Esophagus squamous epithelium (tissue), 5 donors: ENCODE data around the gene SMAD3. TPM values are rescaled to one million over a fixed set of nuclear protein-coding genes. Genes with fewer than 3 reads are reported as not detected.

Experiments used
- DNase-seq: peaks from one replicate; lab custom pipeline; 2025; lab: John Stamatoyannopoulos, UW
- H3K27ac ChIP-seq, 4 donors: fragments of 200-600 bp; sonication (generic); one replicate each; pipeline ENCODE4 v1.5.1; 2016 to 2019; ENCODE audit warnings: mild to moderate bottlenecking in 1 of 4
- H3K27me3 ChIP-seq, 4 donors: fragments of 200-600 bp; sonication (generic); 1 replicate in 3 of 4; 2 replicates in 1 of 4; pipeline versions ENCODE4 v1.5.1 to v1.6.0; 2017 to 2021; ENCODE audit warnings: antibody characterized with exemption in 1 of 4
- H3K36me3 ChIP-seq, 3 donors: fragments of 200-600 bp; sonication (generic); one replicate each; pipeline ENCODE4 v1.5.1; 2016 to 2019
- H3K4me1 ChIP-seq, 3 donors: fragments of 200-600 bp; sonication (generic); one replicate each; pipeline ENCODE4 v1.5.1; 2017 to 2019
- H3K4me3 ChIP-seq, 4 donors: fragments of 200-600 bp; sonication (generic); 1 replicate in 3 of 4; 2 replicates in 1 of 4; pipeline ENCODE4 v1.5.1; 2016 to 2019; ENCODE audit warnings: mild to moderate bottlenecking in 2 of 4, moderate library complexity in 1 of 4
- H3K9me3 ChIP-seq, 3 donors: fragments of 200-600 bp; sonication (generic); one replicate each; pipeline ENCODE4 v1.5.1; 2016 to 2019
- POLR2A ChIP-seq, 4 donors: fragments of 450-650 bp; IDR thresholded peaks; one replicate each; pipeline ENCODE4 v1.6.1; 2017; ENCODE audit warnings: antibody characterized with exemption in 4 of 4, mild to moderate bottlenecking in 4 of 4, moderate library complexity in 3 of 4
- WGBS, 2 donors: methylation state at CpG; one replicate each; pipeline ENCODE4 v1.1.5; 2018; 5-methylcytosine and 5-hydroxymethylcytosine counted together
- intact Hi-C: fragments of 100-400 bp; cut with DNase I; formaldehyde crosslinking; loops from one replicate; pipeline ENCODE4 v1.15.0; 2022
- total RNA-seq, 4 donors: library from RNA; depleted of rRNA; stranded (reverse); fragments of >200 nt; gene quantifications; one replicate each; pipeline ENCODE4 v1.1.0, GENCODE V29; 2016
- TF ChIP-seq, protein P1 (sequence below), 6 experiments: fragments of 450-650 bp in 4 of 6; fragments of 200-600 bp in 2 of 6; sonication (generic) in 2 of 6; IDR thresholded peaks; one replicate each; pipeline ENCODE4 v1.5.1; 2016 to 2019; ENCODE audit warnings: antibody characterized with exemption in 6 of 6, mild to moderate bottlenecking in 4 of 6, moderate library complexity in 4 of 6
- donor health status: DM: yes; HTN: yes; CAD: no.

Gene SMAD3
- total RNA-seq, 4 donors from 2014 or later = 70.8 to 134 (median 105) TPM

DNA sequence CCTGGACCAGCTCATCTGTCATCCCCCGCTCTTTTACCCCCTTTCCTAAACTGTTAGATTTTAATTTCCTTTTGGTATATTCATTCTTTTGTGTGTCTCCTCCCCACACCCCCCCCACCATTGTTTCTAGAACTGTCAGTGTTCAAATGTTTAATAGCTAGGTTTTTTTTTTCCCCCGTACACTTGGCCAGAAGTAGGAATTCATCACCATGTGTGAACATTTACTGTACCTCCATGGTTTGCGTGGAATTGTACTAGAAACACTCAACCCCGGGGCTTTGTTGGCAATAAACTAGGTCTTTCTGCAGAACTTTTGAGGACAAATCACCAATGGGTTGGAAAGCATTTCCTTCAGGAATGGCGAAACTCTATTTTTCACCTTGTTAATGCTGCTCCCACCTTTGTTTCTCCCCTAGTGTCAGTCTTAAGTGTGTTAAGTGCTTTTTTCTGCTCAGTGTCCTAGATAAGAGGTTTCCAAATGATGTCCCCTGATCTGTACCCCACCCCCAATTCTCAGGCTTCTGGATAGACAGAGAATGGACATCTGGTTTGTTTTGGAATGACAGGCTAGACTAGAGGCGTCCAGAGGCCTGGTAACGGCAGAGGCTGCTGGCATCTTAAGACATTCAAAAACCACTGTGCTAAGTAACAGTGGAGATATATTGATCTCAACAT lies 76.8 kb downstream of the SMAD3 start:
- no peak for DNase-seq
- intact Hi-C loops = no loop called here
- Histone ChIP-seq H3K9me3 (no peaks in the 10 kb centered on the region), H3K36me3 (no peaks in the 10 kb centered on the region), H3K27me3 (no peaks in the 10 kb centered on the region), H3K4me1 (peaks cover 56 to 100% (median 88%) of the 10 kb centered on the region in 3 donors), H3K27ac (peak overlapping the region; percentile 25 to 96 (median 66)), H3K4me3 (no peak overlapping the region)
- TF ChIP-seq POLR2A (IDR thresholded peaks at IDR 0.05) = no peak
- TF ChIP-seq, protein P1, sequence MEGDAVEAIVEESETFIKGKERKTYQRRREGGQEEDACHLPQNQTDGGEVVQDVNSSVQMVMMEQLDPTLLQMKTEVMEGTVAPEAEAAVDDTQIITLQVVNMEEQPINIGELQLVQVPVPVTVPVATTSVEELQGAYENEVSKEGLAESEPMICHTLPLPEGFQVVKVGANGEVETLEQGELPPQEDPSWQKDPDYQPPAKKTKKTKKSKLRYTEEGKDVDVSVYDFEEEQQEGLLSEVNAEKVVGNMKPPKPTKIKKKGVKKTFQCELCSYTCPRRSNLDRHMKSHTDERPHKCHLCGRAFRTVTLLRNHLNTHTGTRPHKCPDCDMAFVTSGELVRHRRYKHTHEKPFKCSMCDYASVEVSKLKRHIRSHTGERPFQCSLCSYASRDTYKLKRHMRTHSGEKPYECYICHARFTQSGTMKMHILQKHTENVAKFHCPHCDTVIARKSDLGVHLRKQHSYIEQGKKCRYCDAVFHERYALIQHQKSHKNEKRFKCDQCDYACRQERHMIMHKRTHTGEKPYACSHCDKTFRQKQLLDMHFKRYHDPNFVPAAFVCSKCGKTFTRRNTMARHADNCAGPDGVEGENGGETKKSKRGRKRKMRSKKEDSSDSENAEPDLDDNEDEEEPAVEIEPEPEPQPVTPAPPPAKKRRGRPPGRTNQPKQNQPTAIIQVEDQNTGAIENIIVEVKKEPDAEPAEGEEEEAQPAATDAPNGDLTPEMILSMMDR (IDR thresholded peaks at IDR 0.05) = no peak
- 42 to 54% methylated on average over 7 of the region's 7 CpGs for WGBS, 2 donors

DNA sequence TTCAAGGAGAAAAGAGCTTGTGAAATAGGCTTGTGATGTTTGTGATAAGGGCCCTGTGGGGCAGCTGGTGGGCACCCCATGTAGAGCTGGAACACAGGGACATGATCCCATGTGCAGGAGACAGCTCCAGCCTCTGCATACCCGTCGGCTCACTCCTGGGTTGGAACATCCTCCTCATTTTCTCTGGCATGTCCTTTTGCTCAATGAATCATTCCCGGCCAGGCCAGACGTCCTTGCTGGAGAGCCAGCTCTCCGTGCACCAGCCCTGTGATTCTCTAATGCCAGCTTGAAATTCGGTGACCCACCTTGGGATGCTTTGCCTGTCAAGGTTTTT lies 77.3 kb downstream of the SMAD3 start:
- no peaks in the 10 kb centered on the region for H3K36me3 ChIP-seq
- no peak for DNase-seq
- no peaks in the 10 kb centered on the region for H3K27me3 ChIP-seq
- no peak overlapping the region for H3K4me3 ChIP-seq
- 24 to 34% methylated on average over 6 of the region's 6 CpGs for WGBS, 2 donors
- no peaks in the 10 kb centered on the region for H3K9me3 ChIP-seq
- TF ChIP-seq, protein P1 (IDR thresholded peaks at IDR 0.05) = no peak
- TF ChIP-seq POLR2A (IDR thresholded peaks at IDR 0.05) = no peak
- intact Hi-C loops = no loop called here
- peaks cover 55 to 100% (median 88%) of the 10 kb centered on the region in 3 donors for H3K4me1 ChIP-seq
- peak overlapping the region; percentile 1 to 96 (median 66) for H3K27ac ChIP-seq

DNA sequence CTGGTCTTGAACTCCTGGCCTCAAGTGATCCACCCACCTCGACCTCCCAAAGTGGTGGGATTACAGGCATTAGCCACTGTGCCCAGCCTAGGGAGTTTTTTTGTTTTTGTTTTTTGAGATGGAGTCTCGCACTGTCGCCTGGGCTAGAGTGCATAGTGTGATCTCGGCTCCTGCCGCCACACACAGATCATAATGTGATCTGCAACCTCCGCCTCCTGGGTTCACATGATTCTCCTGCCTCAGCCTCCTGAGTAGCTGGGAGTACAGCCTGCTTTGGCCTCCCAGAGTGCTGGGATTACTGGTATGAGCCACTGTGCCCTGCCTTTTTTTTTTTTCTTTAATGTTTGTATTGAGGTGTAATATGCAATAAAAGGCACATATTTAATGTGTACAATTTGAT lies 78.2 kb downstream of the SMAD3 start:
- no peak for DNase-seq
- 97% methylated on average over 6 of the region's 6 CpGs for WGBS, 2 donors
- Histone ChIP-seq H3K4me1 (peaks cover 49 to 100% (median 88%) of the 10 kb centered on the region in 3 donors), H3K4me3 (no peak overlapping the region), H3K9me3 (no peaks in the 10 kb centered on the region), H3K27me3 (no peaks in the 10 kb centered on the region), H3K27ac (peak overlapping the region in 2 of 4 donors; percentile 92 to 96), H3K36me3 (no peaks in the 10 kb centered on the region)
- TF ChIP-seq, protein P1 (IDR thresholded peaks at IDR 0.05) = no peak
- TF ChIP-seq POLR2A (IDR thresholded peaks at IDR 0.05) = no peak
- intact Hi-C loops = no loop called here

DNA sequence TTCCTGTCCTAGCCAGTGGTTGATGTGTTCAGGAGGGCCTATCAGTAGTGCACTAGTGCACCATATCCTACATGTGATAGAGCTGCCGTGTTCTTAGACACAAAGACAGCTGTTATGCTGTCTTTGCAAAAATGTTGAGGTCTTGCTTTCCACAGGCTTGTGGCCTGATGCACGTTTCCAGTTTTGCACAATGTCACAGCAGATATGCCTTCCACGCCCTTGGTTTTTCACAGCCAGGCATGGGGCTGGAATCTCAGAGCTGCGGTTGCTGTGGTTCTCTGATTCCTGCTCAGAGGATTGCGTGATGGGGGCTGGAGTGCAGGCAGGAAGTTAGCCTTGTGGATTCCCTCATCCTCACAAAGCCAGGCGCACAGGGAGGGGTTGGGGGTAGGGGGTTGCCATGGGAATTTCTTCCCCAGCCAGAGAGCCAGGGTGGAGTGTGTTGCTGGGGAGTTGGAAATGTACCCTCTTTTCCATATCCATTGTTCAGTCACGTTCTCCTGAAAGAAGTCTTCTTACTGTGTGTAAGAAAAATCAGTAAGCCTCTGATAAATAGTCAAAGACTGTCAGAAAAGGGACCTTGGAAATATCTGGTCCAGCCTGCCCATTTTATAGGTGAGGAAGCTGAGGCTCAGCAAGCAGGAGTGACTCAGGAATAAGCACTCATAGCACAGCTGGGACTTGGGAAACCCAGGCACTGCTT lies 79.4 kb downstream of the SMAD3 start:
- H3K27ac ChIP-seq = peak overlapping the region; percentile 89 to 96 (median 92)
- DNase-seq = no peak
- peaks cover 56 to 100% (median 89%) of the 10 kb centered on the region in 3 donors for H3K4me1 ChIP-seq
- intact Hi-C loops = no loop called here
- H3K36me3 ChIP-seq = no peaks in the 10 kb centered on the region
- H3K9me3 ChIP-seq = no peaks in the 10 kb centered on the region
- H3K4me3 ChIP-seq = no peak overlapping the region
- 22 to 29% methylated on average over 2 to 4 of the region's 7 CpGs for WGBS, 2 donors
- H3K27me3 ChIP-seq = no peaks in the 10 kb centered on the region
- TF ChIP-seq POLR2A (IDR thresholded peaks at IDR 0.05) = no peak
- TF ChIP-seq, protein P1 (IDR thresholded peaks at IDR 0.05) = no peak

DNA sequence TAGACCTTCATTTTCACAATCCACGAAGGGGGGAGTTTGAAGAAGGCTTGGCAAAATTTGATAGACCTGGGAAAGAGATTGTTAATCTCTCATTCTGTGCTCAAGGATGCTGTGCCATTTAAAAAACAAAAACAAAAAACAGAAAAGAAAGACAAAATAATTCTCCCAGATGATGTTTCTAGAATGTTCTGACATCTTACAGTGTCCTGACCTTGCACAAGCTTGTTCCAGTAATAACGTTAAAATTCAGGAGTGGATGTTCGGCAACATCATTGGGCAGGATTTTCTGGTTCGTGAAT lies 79.9 kb downstream of the SMAD3 start:
- H3K9me3 ChIP-seq = no peaks in the 10 kb centered on the region
- DNase-seq = no peak
- peak overlapping the region; percentile 89 to 96 (median 92) for H3K27ac ChIP-seq
- no peak overlapping the region for H3K4me3 ChIP-seq
- H3K36me3 ChIP-seq = no peaks in the 10 kb centered on the region
- H3K27me3 ChIP-seq = no peaks in the 10 kb centered on the region
- WGBS, 2 donors = 64 to 73% methylated on average over 4 of the region's 4 CpGs
- TF ChIP-seq, protein P1 (IDR thresholded peaks at IDR 0.05) = no peak
- TF ChIP-seq POLR2A (IDR thresholded peaks at IDR 0.05) = no peak
- intact Hi-C loops = no loop called here
- H3K4me1 ChIP-seq = peaks cover 61 to 100% (median 94%) of the 10 kb centered on the region in 3 donors
